ENCODE results near the gene GAK.

Gene GAK

GRCh38 chr4:964346-965025 lies 32.4 kb upstream of the GAK start:
- no peak for DNase-seq (ENCODE audit: low read depth)

DNA sequence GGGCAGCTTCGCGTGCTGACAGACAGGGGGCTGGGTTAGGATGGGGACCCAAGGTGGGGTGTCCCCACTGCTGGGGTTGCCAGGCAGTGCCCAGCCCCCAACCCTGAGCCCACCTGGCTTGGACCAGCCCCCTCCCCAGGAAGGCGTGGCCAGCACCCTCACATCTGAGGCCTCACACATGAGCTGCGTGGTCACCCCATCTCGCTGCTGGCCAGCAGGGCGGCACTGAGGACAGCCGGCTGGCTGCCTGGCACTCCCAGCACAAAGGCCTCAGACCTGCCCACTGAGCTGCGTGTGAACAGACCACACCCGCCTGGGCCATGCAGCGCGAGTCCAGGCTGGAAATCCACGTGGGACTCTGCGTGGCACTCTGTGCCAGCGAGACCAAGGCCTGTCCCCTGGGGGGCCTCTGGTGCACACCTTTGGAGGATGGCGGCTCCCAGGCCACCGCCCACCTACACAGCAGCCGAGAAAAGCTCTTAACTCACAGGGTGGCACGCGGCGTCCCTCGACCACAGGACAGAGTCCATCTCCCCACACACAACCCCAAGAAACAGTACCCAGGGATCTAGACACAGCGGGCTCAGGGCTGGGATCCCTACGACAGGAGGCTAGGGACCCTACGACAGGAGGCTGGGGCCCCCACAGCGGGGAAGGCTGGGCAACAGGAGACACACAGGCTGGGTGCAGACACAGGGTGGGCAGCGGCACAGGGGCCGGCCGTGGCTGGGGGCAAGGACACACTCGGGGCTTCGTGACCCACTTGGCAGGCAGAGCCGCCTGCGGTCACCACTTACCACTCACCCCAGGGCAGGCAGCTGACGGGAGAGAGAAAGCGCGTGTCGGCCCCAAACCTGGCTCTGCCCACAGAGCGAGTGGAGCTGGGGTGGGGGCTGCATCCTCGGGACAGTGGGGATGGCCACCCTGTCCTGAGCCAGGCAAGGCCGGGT lies 31.4 kb upstream of the GAK start:
- DNase-seq (ENCODE audit: low read depth): no peak

DNA sequence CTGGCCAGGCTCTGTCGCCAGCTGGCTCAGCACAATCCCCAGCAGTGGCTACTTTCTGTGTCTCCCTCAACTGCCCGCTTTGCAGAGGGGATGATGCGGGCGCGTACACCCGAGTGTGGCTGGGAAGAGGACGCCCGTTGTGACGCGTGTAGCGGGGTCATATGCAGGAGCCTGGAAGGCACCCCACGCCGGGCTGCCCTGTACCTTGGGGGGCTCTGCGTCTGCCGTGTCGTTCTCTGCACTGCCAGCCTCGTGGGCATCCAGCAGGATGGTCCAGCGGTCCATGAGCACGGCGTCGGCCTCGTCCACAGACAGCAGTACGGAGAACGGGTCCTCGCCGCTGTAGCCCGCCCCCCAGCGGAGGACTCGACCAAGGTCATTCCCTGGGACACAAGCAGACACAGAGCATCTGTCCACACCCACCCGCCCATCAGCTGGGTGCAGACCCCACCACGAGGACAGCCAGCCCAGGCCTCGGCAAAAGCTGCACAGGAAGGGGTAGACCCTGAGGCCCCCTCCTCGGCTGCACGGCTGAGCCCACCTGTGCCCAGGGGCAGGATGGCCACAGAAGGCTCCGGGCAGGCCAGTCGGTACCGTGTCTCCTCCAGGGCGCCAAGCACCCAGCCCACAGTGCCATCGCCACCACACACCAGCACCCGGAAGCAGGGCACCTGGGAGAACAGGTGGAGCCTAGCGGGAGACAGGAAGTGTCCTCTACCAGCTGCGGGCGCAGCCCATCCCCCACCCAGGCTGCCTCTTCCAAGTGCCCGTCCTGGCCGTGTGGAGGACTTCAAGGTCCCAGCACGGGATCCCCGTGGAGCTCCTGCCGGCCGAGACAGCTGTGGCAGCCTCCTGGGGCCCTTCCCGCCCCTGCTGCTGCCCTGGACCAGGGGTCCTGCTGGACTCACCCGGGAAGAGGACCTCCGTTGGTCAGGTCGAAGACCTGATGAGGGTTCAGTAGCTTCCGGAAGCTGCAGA lies 30.4 kb upstream of the GAK start:
- DNase-seq (ENCODE audit: low read depth): no peak

DNA sequence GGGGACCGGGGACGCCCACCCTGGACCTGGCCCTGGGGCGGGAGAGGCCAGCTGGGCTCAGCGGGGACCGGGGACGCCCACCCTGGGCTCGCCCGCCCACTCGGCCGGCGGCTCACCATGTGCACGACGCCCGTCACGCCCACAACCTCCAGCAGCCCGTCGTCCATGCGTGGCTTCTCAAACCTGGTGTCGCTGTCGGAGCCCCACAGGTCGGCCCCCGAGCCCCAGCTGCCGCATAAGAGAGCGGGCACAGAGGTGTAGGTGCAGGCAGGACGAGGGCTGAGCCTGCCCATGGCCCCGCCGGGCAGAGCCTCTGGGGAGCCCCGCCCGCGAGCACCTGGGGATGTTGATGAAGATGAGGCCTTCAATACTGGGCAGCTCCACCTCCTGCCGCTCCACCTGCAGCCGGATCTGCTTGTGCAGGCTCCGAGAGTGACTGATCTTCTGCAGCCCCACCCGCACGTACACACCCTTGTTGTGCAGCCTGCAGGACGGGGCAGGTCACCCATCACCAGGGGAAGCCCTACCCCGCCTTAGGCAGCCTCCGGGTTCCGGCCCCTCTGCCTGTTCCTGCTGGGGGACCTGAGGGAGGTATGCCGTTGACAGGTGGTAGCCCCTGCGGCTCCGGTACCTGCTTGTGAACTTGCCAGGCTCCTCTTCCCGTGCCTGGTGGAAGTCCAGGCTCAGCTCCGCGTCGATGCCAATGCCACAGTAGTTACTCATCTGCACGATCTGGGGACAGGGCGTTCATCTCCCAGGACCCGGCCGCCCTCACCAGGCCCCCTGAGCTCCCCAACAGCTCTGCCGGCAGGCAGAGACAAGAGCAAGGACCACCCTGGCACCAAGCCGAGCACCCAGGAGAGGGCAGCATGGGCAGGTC lies 29.5 kb upstream of the GAK start:
- no peak for DNase-seq (ENCODE audit: low read depth)

- no peak for DNase-seq (ENCODE audit: low read depth)
Observed at GRCh38 chr4:960636-961350, 28.7 kb upstream of the GAK start.

DNA sequence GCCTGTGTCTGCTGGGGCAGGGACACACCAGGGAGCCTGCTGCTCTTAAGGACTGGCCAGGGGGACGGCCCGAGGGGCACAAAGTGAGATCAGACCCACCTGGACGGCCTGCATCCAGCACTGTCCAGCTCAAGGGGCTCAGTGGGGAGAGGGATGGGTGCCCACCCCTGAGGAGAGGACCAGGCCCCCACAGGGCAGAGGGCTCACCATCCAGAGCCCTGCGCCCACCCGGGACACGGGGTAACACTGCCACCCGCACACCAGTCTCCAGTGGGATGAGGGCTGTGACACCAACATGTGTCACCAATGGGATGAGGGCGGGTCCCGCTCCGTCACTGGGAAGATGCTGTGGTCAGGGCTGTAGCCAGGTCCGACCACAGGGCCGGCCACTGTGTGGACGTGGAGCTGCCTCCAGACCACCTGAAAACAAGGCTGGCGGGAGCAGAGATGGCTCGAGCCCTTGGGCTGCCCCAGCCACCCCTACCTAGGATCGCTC lies 28.1 kb upstream of the GAK start:
- no peak for DNase-seq (ENCODE audit: low read depth)

GRCh38 chr4:959338-960139 lies 27.4 kb upstream of the GAK start:
- DNase-seq (ENCODE audit: low read depth): no peak

- DNase-seq (ENCODE audit: low read depth): no peak
Observed at GRCh38 chr4:958696-959337, 26.7 kb upstream of the GAK start.

DNA sequence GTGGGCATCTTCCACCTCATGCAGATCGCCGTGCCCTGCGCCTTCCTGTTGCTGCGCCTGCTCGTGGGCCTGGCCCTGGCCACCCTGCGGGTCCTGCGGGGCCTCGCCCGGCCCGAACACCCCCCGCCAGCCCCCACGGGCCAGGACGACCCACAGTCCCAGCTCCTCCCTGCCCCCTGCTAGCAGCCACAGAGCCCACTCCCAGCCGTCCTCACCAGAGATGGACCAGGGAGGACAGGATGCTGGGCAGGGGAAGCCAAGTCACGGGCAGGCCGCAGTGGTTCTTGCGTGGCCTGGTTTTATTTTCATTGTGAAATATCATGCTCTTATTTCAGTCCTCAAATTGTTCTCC lies 26.2 kb upstream of the GAK start:
- DNase-seq (ENCODE audit: low read depth): no peak

- DNase-seq (ENCODE audit: low read depth): no peak
Observed at GRCh38 chr4:957581-958313, 25.6 kb upstream of the GAK start.

GRCh38 chr4:957231-957580 lies 25.1 kb upstream of the GAK start:
- DNase-seq (ENCODE audit: low read depth): no peak

GRCh38 chr4:956531-957230 lies 24.6 kb upstream of the GAK start:
- DNase-seq (ENCODE audit: low read depth): no peak

DNA sequence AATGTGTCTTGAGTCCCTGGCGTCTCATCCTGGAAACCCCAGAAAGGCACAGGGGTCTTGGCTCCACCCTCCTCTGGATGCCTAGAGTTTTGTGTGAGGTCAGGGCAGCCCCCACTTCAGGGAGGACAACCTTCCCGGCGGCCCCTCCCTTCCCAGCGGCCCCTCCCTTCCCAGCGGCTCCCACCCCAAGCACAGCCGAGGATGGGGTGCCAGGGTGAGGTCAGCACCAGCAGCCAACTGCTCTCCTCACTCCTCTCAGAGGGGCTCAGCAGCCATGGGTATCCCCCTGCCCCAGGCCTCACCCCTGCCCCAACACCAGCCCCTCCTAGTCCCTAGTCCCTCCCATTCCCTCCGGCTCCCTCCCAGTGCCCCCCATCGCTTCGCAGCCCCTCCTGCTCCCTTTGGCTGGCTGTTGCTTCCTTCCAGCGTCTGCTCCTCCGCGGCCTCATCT lies 23.8 kb upstream of the GAK start:
- DNase-seq (ENCODE audit: low read depth): no peak

- no peak for DNase-seq (ENCODE audit: low read depth)
Observed at GRCh38 chr4:955161-955921, 23.2 kb upstream of the GAK start.

DNA sequence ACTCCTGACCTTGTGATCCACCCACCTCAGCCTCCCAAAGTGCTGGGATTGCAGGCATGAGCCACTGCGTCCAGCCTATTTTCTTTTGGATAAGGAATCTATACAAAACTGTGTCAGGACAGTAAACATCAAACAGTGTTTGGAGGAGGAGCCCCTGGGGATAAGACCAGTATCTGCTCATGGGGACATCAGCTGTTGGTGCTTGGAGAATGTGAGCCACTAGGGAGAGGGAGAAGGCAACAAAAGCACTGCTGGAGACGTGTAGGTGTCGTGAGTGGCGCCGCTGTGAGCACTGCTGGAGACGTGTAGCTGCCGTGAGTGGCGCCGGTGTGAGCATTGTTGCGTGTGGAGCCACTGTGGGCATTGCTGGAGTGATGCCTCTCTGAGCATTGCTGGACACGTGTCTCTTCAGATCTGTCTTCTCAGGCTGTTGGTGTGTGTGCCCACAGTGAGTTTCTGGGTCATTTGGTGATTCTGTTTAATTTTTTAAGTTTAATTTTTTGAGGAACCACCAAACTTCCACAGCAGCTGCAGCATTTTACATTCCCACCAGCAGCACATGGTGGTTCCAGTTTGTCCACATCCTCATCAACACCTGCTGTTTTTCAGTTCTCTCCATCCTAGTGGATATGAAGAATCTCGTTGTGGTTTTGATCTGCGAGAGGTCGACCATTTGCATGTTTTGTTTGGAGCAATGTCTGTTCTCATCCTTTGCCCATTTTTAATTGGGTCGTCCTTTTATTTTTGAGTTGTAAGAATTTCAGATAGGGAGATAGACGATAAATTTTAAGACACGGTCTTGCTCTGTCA lies 22.3 kb upstream of the GAK start:
- no peak for DNase-seq (ENCODE audit: low read depth)

- DNase-seq (ENCODE audit: low read depth): no peak
Observed at GRCh38 chr4:953574-953915, 21.4 kb upstream of the GAK start.
